ENCODE data around the gene CBFB.
"Not testable (repeated sequence)": the region's sequence is repeated elsewhere in the genome, so short reads cannot be mapped to it uniquely, and the experiment has no call there.

Gene CBFB

GRCh38 chr16:67041520-67041919 lies 12.6 kb downstream of the CBFB start:
- not testable (repeated sequence) for DNase-seq (ENCODE audit: low read depth)

DNA sequence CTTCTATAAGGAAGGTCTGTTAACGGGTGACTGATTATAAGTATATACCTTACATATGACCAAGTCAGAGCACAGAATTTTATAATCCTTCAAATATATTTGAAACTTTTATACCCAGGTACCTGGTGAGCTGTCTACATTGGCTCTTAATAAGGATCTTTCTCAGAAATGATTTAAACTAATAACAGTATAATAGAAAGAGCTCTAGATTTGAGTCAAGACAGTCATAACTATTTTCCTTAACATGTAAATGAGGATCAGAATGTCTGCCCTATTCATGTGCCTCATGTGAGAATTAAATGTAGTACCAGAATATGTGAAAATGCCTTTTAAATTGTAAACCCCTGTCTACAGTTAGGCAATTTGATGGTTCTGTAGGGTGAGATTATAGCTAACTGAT lies 14.5 kb downstream of the CBFB start:
- no peak for DNase-seq (ENCODE audit: low read depth)

DNA sequence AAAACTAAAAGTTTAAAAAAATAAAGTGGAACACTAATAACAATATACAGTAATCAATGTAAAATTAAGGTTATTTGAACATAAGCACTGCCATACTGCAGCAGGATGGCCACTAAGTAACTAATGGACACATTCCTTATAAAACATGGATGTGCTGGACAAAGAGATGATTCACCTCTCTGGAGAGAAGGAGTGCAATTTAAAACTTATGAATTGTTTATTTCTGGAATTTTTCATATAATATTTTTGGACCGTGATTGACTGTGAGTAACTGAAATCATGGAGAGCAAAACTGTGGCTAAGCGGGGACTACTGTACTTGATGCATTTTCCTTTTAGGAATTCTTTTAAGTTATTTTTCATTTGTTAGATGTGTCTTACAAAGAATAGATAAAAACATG lies 21.8 kb downstream of the CBFB start:
- DNase-seq (ENCODE audit: low read depth): no peak

GRCh38 chr16:67052399-67052798 lies 23.4 kb downstream of the CBFB start:
- DNase-seq (ENCODE audit: low read depth): no peak

- DNase-seq (ENCODE audit: low read depth): no peak
These were observed 24.9 kb downstream of the CBFB start for GRCh38 chr16:67053767-67054334.

GRCh38 chr16:67054901-67055300 lies 26.0 kb downstream of the CBFB start:
- DNase-seq (ENCODE audit: low read depth): no peak

GRCh38 chr16:67055712-67056487 lies 27.0 kb downstream of the CBFB start:
- no peak for DNase-seq (ENCODE audit: low read depth)

- no peak for DNase-seq (ENCODE audit: low read depth)
These were observed 34.1 kb downstream of the CBFB start for GRCh38 chr16:67063008-67063407.

GRCh38 chr16:67068212-67068753 lies 39.3 kb downstream of the CBFB start:
- no peak for DNase-seq (ENCODE audit: low read depth)

DNA sequence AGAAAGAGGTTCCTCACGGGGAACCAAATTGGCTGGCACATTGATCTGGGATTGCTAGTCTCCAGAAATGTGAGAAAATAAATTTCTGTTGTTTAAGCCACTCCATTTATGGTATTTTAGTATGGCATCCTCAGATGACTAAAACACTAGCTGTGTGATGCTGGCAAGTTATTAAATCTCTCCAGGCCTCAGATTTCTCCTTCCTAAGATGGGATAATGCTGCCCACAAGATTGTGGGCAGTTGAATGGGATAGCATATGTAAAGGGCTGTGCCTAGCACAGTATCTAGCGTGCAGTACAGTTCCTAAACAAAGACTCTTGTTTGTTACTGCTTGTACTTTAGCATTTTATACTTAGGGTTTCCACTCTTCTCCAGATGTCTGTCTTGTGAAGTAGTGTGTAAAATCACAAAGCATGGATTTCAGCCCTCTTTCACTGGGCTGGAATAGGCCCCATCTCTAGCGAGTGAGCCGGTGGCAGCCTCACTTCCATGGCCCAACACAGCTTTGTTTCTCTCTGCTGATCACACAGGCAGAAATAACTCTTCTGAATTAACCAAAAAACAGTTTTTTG lies 42.6 kb downstream of the CBFB start:
- DNase-seq (ENCODE audit: low read depth): no peak

- no peak for DNase-seq (ENCODE audit: low read depth)
These were observed 46.4 kb downstream of the CBFB start for GRCh38 chr16:67075331-67075730.

GRCh38 chr16:67077871-67078270 lies 48.9 kb downstream of the CBFB start:
- no peak for DNase-seq (ENCODE audit: low read depth)

- DNase-seq (ENCODE audit: low read depth): no peak
These were observed 53.2 kb downstream of the CBFB start for GRCh38 chr16:67082100-67082499.

GRCh38 chr16:67082891-67083290 lies 53.9 kb downstream of the CBFB start:
- DNase-seq (ENCODE audit: low read depth): no peak

- no peak for DNase-seq (ENCODE audit: low read depth)
These were observed 55.5 kb downstream of the CBFB start for GRCh38 chr16:67084345-67085028.

- no peak for DNase-seq (ENCODE audit: low read depth)
These were observed 57.9 kb downstream of the CBFB start for GRCh38 chr16:67086822-67087221.

- DNase-seq (ENCODE audit: low read depth): no peak
These were observed 58.3 kb downstream of the CBFB start for GRCh38 chr16:67087291-67087690.

GRCh38 chr16:67087803-67088202 lies 58.9 kb downstream of the CBFB start:
- DNase-seq (ENCODE audit: low read depth): no peak

DNA sequence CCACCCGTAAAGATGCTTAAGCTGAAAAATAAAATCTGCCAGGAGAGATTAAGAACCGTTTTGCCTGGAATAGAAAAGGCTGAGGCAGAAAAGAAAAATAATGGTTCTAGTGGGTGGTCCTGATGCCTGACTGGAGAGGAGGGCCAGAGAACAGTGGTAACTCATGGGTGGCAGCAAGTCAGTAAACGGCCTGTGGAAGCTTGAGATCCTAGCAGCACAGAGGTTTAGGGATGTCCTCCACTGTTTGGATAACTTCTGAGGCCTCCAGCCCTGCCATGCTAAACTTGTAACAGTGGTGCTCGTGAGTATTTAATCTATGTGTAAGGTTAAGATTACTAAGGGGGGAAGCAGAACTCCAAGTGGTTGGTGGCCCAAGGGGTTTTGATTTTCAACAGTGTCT lies 59.6 kb downstream of the CBFB start:
- no peak for DNase-seq (ENCODE audit: low read depth)

DNA sequence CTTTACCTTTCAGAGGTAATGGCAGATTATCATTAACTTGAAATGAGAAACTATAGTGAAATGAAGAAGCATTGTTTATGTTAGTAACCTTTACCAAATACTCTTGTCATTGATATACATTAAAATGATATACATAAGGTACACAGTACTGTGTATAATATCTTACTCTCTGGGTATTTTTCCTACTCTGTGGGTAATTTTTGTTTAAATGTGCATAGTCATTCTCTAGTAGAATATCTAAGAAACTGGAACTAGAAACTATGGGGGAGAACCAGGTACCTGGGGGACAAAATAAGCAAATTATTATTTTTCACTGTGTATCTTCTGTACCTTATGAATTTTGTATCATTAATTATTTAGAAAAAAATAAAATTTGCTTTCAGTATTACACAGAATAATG lies 60.2 kb downstream of the CBFB start:
- DNase-seq (ENCODE audit: low read depth): no peak

DNA sequence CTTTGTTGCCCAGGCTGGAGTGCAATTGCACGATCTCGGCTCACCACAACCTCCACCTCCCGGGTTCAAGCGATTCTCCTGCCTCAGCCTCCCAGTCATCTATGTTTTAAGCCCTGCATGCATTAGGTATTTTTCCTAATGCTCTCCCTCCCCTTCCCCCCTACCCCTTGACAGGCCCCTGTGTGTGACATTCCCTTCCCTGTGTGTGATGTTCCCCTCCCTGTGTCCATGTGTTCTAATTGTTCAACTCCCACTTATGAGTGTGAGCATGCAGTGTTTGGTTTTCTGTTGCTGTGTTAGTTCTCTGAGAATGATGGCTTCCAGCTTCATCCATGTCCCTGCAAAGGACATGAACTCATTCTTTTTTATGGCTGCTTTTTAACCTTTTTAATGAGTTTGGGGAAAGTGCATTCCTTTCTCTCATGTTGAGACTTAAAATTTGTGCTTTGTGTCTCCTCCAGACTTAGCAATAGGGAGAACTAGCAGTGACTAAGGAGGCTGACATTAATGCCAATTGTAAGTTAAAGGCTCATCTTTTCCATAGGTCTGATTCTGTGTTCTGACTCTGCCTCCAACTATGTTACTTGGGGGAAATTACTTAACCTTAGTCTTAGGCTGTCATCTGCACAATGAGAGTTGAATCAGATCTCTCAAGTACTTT lies 63.1 kb downstream of the CBFB start:
- DNase-seq (ENCODE audit: low read depth): no peak

DNA sequence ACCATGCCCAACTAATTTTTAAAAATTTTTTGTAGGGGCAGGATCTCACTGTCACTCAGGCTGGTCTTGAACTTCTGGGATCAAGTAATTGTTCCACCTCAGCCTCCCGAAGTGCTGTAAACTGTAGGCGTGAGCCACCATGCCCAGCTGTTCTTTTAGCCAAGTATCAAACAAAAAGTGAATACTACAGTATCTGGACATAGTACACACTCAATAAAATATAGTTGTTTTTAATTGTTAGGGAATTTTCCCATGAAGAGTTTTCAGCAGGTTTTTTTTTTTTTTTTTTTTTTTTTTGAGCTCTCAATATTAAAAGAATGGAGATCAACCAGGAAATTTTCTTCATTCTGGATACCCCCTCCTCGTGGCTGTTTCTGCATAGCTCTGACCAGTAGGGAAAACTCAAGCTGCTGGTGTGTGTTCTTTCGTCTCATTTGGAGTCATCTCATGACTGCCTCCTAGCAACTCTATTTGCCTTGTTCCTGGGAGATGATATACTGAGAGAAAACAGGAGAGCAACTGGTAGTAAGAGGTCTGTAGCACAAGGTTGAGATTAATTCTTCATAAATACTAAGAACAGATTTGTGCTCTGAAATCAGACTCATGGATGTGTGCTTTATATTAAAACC lies 64.3 kb downstream of the CBFB start:
- DNase-seq (ENCODE audit: low read depth): no peak
